CMK (cell line): ENCODE measurements around the gene MCU.

Experiments used
- DNase-seq: peaks from one replicate; pipeline ENCODE4 v3.0.0-alpha.2; 2010; ENCODE audit warnings: low read depth

Gene MCU

DNA sequence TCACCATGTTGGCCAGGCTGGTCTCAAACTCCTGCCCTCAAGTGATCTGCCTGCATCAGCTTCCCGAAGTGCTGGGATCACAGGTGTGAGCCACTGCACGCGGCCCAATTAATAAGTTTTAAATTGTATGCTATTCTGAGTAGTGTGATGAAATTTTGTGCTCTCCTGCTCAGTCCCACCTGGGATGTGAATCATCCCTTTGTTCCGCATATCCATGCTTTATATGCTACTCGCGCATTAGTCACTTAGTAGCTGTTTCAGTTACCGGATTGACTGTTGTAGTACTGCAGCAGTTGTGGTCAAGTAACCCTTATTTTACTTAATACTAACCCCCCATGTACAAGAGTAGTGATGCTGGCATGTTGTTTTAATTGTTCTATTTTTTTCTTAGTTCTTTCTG lies 154.3 kb downstream of the MCU start:
- no peak for DNase-seq

DNA sequence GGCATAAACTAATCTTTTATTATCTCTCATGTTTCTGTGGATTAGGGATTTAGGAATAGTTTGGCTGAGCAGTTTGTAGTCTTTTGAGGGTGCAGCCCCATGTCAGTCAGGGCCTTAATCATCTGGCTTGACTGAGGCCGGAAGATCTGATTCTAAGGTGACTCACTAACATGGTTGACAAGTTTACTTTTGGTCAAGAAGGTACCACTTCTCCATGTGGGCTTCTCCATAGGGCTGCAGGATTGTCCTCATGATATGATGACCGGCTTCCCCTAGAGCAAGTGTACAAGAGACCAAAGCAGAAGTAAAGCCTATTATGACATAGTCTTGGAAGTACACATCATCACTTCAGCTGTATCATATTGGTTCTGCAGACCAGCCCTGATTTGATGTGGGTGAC lies 155.7 kb downstream of the MCU start:
- DNase-seq, result no peak

DNA sequence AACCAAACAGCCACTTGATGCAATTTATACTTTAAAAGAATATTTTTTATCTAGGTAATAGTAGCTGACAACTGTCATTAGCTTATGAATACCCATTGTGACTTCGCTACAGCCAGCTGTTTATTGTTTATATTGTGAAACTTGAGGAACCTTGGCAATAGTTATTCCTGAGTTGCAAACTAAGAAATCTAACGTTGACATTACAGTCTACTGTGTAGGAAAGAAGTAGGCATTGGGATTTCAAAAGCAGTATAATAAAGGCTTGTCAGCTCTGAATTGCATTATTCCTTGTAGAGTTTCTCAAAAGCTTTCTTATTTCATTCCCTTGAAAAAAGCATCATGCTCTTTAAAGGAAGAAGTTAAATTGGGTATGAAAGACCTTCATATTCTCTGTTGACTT lies 158.9 kb downstream of the MCU start:
- DNase-seq, result no peak

DNA sequence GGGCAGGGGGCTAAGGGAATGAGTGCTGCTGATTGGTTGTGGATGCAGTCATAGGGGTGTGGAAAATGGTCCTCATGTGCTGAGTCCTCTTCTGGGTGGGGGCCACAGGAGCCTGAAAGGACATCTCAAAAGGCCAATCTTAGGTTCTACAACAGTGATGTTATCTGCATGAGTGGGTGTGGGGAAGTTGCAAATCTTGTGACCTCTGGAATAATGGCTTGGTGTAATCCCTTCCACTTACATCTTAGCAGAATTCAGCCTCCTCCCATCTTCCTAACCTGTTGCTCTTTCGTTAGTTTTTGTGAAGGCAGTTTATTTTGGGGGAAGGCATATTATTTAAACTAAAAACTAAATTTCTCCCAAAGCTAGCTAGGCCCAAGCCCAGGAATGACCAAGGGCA lies 159.6 kb downstream of the MCU start:
- no peak for DNase-seq

DNA sequence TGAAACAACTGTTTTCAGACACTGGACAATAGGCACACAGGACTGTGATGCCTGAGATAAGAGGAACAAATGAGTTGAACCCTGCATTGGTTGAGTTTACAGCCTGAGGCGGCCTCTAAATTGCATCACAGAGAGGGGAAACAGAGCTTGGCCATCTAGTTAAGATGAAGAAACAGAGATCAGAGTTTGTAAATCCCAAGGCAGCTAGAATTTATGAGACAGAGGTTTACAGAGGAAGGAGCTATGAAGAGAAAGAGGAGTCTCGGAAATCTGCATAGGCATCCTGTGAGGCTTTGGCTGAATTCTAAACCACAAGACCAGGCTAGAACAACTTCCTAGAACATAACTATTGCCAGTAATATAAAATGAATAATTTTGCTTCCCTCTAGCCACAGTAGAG lies 160.6 kb downstream of the MCU start:
- no peak for DNase-seq

DNA sequence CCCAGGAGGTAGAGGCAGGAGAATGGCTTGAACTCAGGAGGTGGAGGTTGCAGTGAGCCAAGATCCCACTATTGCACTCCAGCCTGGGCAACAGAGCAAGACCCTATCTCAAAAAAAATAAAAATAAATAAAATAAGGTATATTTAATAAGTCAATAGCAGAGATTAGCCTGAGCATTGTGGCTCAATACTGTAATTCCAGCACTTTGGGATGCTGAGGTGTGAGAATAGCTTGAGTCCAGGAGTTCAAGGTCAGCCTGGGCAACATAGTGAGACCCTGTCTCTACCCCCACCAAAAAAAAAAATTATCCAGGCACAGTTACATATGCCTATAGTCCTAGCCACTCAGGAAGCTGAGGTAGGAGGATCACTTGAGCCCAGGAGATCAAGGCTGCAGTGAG lies 163.2 kb downstream of the MCU start:
- no peak for DNase-seq

DNA sequence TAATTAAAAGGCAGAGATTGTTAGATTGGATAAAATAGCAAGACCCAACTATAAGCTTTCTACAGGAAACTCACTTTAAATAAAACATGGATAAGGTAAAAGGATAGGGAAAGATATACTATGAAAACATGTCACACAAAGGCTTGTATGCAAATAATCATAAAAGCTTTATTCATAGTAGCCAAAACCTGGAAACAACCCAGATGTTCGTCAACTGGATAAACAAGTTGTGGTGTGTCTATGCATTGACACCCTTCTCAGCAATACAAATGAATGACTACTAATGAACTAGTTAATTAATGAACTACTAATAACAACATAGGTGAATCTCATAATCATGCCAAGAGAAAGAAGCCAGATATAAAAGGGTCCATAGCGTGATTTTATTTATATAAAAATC lies 163.8 kb downstream of the MCU start:
- no peak for DNase-seq

DNA sequence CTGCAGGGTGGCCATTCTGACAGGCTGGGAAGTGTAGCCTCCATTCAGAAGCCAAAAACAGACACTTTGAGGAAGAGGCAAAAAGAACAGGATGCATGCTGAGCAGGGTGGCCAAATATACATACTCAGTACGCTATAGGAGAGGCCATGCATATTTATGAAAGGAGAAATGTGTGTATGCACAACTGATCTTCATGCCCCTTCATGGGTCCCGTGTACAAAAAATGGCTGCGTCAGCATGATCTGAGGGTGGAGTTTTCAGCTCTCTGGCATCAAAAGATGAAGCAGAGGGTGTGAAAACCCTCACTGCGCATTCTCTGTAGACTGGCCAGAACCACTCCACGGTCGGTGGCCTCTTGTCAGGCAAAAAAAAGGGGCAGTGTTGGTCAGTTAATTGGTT lies 166.1 kb downstream of the MCU start:
- no peak for DNase-seq

DNA sequence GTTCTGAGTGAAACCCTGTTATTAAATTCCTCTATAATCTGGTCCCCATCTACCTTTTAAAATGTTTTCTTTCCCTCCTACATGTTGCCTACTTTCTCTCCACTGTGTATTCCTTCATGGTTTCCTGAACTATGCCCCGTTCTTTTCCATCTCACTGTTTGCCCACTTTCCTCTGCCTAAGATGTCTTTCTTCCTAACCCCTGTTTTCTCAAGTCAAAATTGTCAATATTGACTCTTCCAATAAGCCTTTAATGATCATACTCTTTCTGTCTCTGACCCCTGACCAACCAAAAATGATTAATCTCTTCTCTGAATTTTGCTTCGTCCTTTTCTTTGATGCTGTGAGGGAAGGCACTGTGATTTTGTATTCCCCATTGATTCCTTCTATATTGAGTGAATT lies 171.0 kb downstream of the MCU start:
- no peak for DNase-seq

DNA sequence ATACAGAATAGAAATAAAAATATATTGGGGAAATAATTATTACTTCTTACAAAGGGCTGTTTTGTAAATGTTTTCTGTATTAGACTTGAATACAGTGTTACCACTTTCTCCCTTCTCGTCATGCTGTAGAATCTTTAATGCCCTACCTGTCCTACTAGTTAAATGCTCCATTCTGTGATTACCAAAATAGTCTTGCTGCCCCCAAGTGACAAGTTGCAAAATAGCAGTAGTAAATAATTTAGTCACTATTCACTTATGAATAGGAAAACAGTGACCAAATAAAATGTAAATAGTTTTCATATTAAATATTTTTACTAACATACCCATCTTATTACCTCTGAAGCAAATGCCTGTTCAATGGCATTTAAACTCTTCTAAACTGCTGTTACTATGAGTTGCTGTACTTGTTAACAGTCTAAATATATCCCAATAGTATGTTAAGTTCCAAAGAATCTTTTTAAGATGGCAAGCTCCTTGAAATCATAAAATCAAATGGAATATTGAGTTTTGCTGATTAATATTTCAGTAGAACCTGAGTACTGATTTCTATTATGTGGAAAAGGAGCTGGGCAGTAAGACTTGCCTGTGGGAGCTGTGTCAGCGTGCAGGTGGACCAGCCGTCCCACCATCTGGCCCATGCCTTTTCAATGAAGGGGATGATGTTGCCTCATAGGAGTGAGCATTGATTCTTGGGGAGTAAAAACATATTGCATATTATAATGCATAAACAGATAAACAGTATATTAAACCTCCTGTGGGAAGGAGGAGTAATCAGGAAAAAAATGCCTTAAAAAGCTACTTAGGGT lies 183.5 kb downstream of the MCU start:
- DNase-seq, result no peak

DNA sequence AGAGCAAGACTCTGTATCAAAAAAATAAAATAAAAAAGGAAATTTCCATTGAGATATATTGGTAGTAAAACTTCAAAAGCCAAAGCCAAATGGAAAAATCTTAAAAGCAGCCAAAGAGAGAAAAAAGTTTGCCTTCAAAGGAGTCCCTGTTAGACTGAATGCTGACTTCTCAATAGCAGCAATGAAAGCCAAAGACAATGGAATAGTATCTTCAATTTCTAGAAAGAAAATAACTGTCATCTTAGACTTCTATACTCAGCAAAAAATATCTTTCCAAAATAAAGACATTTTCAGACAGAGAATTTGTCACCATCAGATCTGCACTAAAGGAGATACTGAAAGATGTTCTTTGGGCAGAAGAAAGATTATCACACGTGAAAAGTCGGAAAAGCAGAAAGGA lies 187.3 kb downstream of the MCU start:
- no peak for DNase-seq

DNA sequence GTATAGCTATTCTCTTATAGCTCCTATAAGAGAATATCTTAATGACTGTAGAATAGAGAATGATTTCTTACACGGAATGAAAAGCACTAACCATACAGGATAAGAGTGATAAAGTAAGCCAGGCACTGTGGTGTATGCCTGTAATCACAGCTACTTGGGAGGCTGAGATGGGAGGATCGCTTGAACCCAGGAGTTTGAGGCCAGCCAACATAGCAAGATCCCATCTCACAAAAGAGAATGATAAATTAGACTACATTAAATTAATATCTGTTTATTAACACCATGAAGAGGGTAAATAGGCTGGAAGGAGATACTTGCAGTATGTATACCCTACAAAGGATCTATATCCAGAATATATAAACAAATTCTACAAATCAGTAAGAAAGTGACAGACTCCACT lies 189.3 kb downstream of the MCU start:
- DNase-seq, result no peak

DNA sequence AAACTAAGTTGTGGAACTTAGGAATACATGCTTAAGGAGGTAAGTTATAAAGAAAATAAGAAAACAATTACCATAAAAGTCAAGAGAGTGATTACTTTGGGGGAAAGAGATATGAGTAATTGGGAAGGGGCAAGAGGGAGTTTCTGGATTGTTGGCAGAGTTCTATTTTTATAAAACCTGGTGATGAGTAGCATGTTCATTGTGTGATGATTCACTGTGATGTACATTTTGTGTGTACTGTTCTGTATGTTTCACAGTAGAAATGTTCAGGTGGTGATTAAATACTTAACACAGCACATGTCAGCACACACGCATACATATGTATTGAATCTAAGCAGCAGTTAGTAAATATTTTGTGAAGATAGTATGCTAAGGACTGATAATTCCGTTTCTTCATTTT lies 191.9 kb downstream of the MCU start:
- DNase-seq, result no peak

DNA sequence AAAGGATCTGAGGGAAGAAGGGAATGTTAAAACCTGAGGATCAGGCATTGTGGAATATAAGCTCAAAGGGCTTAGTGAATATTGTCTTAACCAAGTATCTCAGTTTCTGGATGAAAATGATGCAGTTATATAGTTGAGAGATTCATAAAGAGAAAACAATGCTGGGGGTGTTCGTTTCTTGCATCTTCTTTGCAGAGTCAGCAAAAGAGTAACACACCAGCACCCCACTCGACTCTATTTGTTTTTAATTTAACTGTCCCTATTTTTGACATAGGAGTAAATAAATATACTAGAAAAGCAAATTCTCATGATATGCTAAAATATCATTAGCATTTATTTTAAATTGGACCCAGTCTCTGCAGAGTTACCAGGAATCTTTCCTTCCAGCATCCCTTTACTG lies 194.0 kb downstream of the MCU start:
- no peak for DNase-seq

DNA sequence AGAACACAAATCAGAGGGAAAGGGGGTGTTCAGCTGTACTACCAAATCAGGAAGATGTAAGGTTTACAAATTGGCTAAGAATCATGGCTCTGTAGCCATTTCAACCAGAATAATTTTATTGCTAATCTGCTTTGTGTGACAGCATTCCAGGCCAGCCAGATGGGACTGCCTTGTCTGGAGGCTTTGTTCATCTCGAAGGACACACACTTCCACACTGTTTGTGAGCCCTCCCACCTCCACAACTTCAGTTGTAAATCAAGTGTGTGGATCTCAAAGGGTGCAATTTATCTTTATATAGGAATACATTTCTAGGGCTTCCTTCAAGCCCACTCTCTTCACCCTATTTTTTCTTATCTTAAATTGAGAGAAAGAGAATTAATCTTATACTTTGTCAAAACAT lies 194.7 kb downstream of the MCU start:
- no peak for DNase-seq

DNA sequence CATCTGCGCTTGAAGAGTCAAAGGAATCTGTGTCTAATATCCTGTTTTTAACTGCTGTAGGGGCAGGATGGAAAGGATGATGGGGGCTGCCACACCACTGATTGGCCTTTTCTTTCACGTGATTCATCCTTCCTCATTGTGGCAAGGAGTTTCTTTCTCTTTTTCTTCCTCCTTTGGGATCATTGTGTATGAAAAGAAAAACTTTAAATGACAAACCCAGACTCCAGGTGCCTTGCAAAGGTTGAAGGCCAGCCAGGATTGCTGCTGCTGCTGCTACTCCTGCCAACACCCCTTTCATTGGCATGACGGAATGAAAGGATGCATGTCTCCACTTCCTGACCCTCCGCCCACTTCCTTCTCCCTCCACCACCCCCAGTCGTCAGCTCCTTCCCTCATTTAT lies 195.1 kb downstream of the MCU start:
- DNase-seq, result no peak

DNA sequence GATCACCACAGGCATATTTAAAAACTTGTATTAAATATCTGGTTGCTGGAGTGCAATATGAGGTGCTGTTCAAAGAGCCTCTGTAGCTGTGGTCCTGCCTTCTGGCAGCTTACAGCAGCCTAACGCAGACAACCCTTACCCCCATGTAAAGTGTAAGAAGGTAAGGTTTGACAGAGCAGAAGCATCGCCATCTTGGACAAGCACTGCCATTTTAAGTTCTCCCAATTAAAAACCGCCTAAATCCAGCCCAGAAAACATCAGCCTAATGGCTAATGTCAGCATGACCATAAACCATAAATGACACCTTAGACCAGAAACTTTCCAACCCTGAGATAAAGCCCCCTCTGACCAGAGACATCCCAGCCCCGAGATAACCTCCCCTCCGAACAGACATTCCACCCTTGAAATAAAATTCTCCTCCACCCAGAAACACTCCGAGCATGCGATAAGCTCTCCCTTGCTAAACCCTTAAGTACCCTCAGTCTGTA lies 196.3 kb downstream of the MCU start:
- DNase-seq, result no peak

DNA sequence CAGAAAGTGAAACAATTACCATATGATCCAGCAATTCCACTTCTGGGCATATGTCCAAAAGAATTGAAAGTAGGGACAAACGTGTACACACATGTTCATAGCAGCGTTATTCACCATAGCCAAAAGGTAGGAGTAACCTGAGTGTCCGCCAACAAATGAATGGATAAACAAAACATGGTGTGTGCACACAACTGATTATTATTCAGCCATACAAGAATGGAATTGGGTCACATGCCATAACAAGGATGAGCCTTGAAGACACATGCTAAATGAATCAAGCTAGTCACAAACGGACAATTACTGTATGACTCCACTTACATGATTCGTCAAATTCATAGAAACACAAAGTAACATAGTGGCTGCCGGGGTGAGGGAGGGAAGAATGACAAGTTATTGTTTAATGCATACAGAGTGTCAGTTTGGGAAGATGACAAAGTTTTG lies 197.5 kb downstream of the MCU start:
- no peak for DNase-seq

DNA sequence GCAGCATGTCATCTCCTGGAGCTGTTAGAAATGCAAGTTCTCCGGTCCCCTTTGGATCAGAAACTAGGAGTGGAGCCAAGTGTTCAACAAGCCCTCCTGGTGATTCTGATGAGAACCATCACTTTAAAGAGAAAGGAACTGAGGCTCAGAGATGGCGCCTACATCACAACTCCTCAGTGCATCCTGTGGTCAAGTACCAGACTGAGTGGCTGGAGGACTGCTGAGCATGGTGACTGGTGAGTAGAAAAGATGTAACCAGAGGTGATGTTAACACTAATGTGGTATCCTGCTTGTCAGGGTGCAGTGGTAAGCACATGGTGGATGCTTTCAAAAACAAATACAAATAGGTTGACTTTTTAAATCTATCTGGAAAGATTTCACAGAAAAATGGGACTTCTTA lies 198.1 kb downstream of the MCU start:
- no peak for DNase-seq

DNA sequence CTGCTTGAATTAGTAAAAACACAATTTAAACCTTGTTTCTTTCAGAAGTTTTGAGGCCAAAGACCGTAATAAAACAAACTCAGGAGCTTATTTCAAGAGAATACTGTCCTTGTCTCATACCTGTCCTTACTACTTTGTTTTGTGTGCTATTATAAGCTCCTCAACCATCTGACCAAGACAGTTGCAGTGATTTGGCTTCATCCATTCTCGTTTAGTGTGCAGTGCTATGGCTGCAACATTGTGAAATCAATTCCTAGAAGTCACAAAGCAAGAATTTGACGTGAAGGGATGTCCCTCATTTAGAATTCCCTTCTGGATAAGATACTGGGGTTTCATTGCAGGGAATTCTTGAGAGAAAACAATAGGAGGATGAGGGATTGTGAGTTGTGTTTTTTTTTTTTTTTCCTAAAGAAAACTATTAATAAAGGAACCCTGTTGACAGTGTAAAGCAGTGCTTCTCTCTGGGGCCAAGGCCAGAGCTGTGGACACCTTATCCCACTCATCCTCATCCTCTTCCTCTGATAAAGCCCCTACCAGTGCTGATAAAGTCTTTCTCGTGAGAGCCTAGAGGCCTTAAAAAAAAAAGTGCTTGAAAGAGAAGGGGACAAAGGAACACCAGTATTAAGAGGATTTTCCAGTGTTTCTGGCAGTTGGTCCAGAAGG lies 201.3 kb downstream of the MCU start, which contains the start of gene OIT3:
Gene OIT3 (plus strand): TSS at position 604 of the 663 bp plus-strand sequence. CDS start 60 bp downstream, outside the sequence.
- no peak for DNase-seq

DNA sequence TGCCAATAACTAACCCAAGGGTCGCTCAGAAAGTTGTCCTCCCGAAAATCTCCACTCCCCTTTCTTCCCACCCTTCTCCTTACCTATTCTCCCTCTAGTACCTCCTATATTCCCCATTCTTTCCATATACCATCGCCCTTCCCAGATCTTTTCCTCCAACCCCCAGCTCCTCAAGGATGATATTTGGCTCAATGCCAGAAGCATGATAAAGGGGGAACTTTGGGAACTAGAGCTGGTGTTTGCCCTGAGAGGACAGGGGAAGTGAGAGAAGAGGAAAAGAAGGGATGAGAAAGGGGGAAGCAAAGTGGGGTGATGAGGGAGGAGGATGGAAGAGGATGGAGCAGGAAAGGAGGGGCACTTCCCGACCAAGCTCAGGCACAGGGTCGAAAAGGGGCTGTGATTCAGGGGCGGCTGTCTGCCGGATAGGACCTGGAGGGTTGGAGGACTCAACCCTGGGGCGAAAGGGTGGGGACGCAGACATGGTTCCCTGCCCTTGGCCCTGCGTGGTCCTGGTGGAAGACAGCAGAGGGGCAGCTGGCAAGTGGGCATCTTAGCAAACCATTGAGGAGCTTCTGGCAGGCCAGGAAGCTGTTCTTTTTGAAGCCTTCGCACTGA lies 203.4 kb downstream of the MCU start:
- no peak for DNase-seq

DNA sequence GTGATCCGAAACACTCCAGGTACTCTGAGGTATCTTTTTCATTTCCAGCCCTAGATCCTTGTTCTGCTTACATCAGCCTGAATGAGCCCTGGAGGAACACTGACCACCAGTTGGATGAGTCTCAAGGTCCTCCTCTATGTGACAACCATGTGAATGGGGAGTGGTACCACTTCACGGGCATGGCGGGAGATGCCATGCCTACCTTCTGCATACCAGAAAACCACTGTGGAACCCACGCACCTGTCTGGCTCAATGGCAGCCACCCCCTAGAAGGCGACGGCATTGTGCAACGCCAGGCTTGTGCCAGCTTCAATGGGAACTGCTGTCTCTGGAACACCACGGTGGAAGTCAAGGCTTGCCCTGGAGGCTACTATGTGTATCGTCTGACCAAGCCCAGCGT lies 206.7 kb downstream of the MCU start:
- no peak for DNase-seq

DNA sequence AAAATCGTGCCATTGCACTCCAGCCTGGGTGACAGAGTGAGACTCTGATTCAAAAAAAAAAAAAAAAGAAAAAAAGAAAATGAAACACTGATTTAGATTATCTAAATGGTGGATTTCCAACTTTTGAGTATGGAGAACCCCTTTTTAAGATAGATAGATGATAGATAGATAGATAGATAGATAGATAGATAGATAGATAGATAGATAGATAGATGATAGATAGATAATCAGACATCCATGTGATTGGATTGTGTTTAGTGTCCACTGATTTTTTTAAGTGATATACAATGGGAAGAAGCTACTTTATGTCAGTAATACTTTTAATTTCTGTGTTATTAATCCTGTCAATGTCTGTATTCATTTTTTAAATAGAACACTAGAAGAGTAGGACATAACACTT lies 207.6 kb downstream of the MCU start:
- no peak for DNase-seq
